HEK293 (cell line): ENCODE results near the gene C1QTNF1.

Experiments
- CTCF ChIA-PET: fragments of 350-600 bp; formaldehyde crosslinking; extraction: SDS; loops from one replicate; lab custom pipeline; 2021; ENCODE audit warnings: antibody characterized with exemption; lab: Yijun Ruan, JAX
- POLR2A ChIA-PET: fragments of 300-600 bp; formaldehyde crosslinking; extraction: SDS; loops from one replicate; lab custom pipeline; 2020; ENCODE audit warnings: antibody characterized with exemption, inconsistent platforms; lab: Yijun Ruan, JAX
- H3K27ac ChIP-seq: fragments of 200-500 bp; sonication (Bioruptor generic); 2 replicates; pipeline ENCODE4 v1.5.1; 2014; ENCODE audit warnings: low read depth, low read length, control low read depth, inconsistent platforms; ENCODE audit errors: extremely low read depth
- H3K36me3 ChIP-seq, 2 experiments: fragments of 200-500 bp in 1 of 2; sonication (Bioruptor generic) in 1 of 2; 1 replicate in 1 of 2; 2 replicates in 1 of 2; pipeline ENCODE4 v1.5.1; 2014 to 2017; ENCODE audit warnings: inconsistent platforms in 2 of 2, low read length in 2 of 2; ENCODE audit not compliant: control insufficient read depth in 2 of 2, insufficient read depth in 1 of 2
- H3K4me1 ChIP-seq: fragments of 200-500 bp; sonication (Bioruptor generic); 2 replicates; pipeline ENCODE4 v1.5.1; 2014; ENCODE audit warnings: mild to moderate bottlenecking, low read length, inconsistent platforms; ENCODE audit not compliant: control insufficient read depth, insufficient read depth
- H3K4me3 ChIP-seq: 2 replicates; pipeline ENCODE4 v1.5.1; 2011; ENCODE audit warnings: low read depth, mild to moderate bottlenecking, control low read depth, low read length, moderate library complexity
- H3K9me3 ChIP-seq: fragments of 200-500 bp; sonication (Bioruptor generic); 2 replicates; pipeline ENCODE4 v1.5.1; 2014; ENCODE audit warnings: low read depth, low read length, inconsistent platforms; ENCODE audit not compliant: control insufficient read depth, insufficient read depth
- BCL6B ChIP-seq: fragments of 450-650 bp; formaldehyde crosslinking; IDR thresholded peaks from 2 replicates; pipeline ENCODE4 v1.5.1; 2017; ENCODE audit warnings: missing biosample characterization, missing genetic modification characterization
- EGR2 ChIP-seq: fragments of 450-650 bp; formaldehyde crosslinking; IDR thresholded peaks from 2 replicates; pipeline ENCODE4 v1.5.1; 2016; ENCODE audit warnings: low read depth, missing biosample characterization, missing genetic modification characterization
- MYNN ChIP-seq: fragments of 450-650 bp; formaldehyde crosslinking; IDR thresholded peaks from 2 replicates; pipeline ENCODE4 v1.5.1; 2016; ENCODE audit warnings: missing biosample characterization, missing genetic modification characterization, borderline replicate concordance
- RBAK ChIP-seq: fragments of 450-650 bp; formaldehyde crosslinking; IDR thresholded peaks from 2 replicates; pipeline ENCODE4 v1.5.1; 2016; ENCODE audit warnings: missing biosample characterization, missing genetic modification characterization
- SALL2 ChIP-seq: fragments of 450-650 bp; formaldehyde crosslinking; IDR thresholded peaks from 2 replicates; pipeline ENCODE4 v1.5.0; 2017; ENCODE audit warnings: missing biosample characterization, mild to moderate bottlenecking, missing genetic modification characterization, borderline replicate concordance
- SP3 ChIP-seq: fragments of 450-650 bp; formaldehyde crosslinking; IDR thresholded peaks from 2 replicates; pipeline ENCODE4 v1.5.1; 2016; ENCODE audit warnings: missing biosample characterization, missing genetic modification characterization
- WT1 ChIP-seq: fragments of 450-650 bp; formaldehyde crosslinking; IDR thresholded peaks from 2 replicates; pipeline ENCODE4 v1.5.1; 2016; ENCODE audit warnings: missing biosample characterization, missing genetic modification characterization
- ZFP69B ChIP-seq: fragments of 450-650 bp; formaldehyde crosslinking; IDR thresholded peaks from 2 replicates; pipeline ENCODE4 v1.5.1; 2016; ENCODE audit warnings: missing biosample characterization, missing genetic modification characterization
- ZNF114 ChIP-seq: fragments of 450-650 bp; formaldehyde crosslinking; IDR thresholded peaks from 2 replicates; pipeline ENCODE4 v1.5.0; 2017; ENCODE audit warnings: missing biosample characterization, missing genetic modification characterization
- ZNF280C ChIP-seq: fragments of 450-650 bp; formaldehyde crosslinking; IDR thresholded peaks from 2 replicates; pipeline ENCODE4 v1.5.1; 2016; ENCODE audit warnings: missing biosample characterization, missing genetic modification characterization
- ZNF335 ChIP-seq: fragments of 450-650 bp; formaldehyde crosslinking; conservative IDR thresholded peaks from 2 replicates; pipeline ENCODE4 v1.5.1; 2016; ENCODE audit warnings: missing biosample characterization, missing genetic modification characterization
- ZNF366 ChIP-seq: fragments of 450-650 bp; formaldehyde crosslinking; conservative IDR thresholded peaks from 2 replicates; pipeline ENCODE4 v1.5.1; 2016; ENCODE audit warnings: missing biosample characterization, missing genetic modification characterization
- ZNF488 ChIP-seq: fragments of 450-650 bp; formaldehyde crosslinking; IDR thresholded peaks from 2 replicates; pipeline ENCODE4 v1.5.1; 2016; ENCODE audit warnings: missing biosample characterization, missing genetic modification characterization
- ZNF518A ChIP-seq: fragments of 450-650 bp; formaldehyde crosslinking; conservative IDR thresholded peaks from 2 replicates; pipeline ENCODE4 v1.5.1; 2016; ENCODE audit warnings: low read depth, missing biosample characterization, missing genetic modification characterization
- ZNF558 ChIP-seq: fragments of 450-650 bp; formaldehyde crosslinking; IDR thresholded peaks from 2 replicates; pipeline ENCODE4 v1.5.1; 2016; ENCODE audit warnings: missing biosample characterization, missing genetic modification characterization
- ZNF670 ChIP-seq: fragments of 450-650 bp; formaldehyde crosslinking; IDR thresholded peaks from 2 replicates; pipeline ENCODE4 v1.5.1; 2016; ENCODE audit warnings: missing biosample characterization, missing genetic modification characterization, low read depth
- ZNF747 ChIP-seq: fragments of 450-650 bp; formaldehyde crosslinking; IDR thresholded peaks from 2 replicates; pipeline ENCODE4 v1.5.1; 2016; ENCODE audit warnings: missing biosample characterization, missing genetic modification characterization
- ZNF777 ChIP-seq: fragments of 450-650 bp; formaldehyde crosslinking; IDR thresholded peaks from 2 replicates; pipeline ENCODE4 v1.5.1; 2017; ENCODE audit warnings: missing biosample characterization, missing genetic modification characterization, borderline replicate concordance
- ZSCAN23 ChIP-seq: fragments of 450-650 bp; formaldehyde crosslinking; IDR thresholded peaks from 2 replicates; pipeline ENCODE4 v1.5.1; 2016; ENCODE audit warnings: missing biosample characterization, missing genetic modification characterization
- TF ChIP-seq, protein P1 (sequence below): fragments of 450-650 bp; formaldehyde crosslinking; IDR thresholded peaks from 2 replicates; pipeline ENCODE4 v1.5.1; 2016; ENCODE audit warnings: missing biosample characterization, missing genetic modification characterization, low read depth
- TF ChIP-seq, protein P2 (sequence below): fragments of 450-650 bp; formaldehyde crosslinking; IDR thresholded peaks from 2 replicates; pipeline ENCODE4 v1.5.1; 2016; ENCODE audit warnings: missing biosample characterization, missing genetic modification characterization

Gene C1QTNF1

DNA sequence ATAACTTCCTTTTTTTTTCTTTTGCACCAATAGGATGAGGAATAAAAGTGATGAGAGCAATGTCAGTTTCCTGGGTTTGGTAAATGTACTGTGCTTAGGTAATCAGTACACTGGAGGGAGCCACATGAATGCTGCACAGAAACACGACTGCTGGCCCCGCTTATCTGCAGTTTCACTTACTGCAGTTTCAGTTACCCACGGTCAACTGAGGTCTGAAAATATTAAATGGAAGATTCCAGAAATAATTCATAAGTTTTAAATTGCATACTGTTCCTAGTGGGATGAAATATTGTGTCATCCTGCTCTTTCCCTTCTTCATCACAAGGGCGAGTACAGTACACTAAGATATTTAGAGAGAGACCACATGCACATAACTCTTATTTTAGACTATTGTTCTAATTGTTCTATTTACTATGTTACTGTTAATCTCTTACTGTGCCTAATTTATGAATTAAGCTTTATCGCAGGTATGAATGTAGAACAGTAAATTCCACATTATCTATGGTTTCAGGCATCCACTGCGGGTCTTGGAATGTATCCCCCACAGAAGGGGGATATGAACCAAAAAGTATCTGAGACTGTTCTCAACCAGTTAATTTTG is 37.8 kb upstream of the C1QTNF1 start (continued):
- TF ChIP-seq BCL6B (tag by site-specific recombination) (no peak), ZNF558 (tag by site-specific recombination) (no peak), ZNF670 (tag by site-specific recombination) (no peak)

GRCh38 chr17:78986649-78987328 is 37.2 kb upstream of the C1QTNF1 start:
- H3K4me3 ChIP-seq = peak overlapping the region; percentile 22
- 0 out of 2 replicates have a peak overlapping the region, but pooled peaks have one; percentile 0 for H3K27ac ChIP-seq
- H3K36me3 ChIP-seq = peaks cover 4 to 19% of the 10 kb centered on the region in 2 experiments
- H3K4me1 ChIP-seq = peaks cover 7% of the 10 kb centered on the region; the same call in 1 of the 2 replicates
- CTCF ChIA-PET = interaction anchor here (0.7 to 4.6 kb wide), 7 partner anchors 9 to 414 kb away, joined by 3 to 24 read pairs (median 6); partner anchors contain the start of gene CANT1
- H3K9me3 ChIP-seq = no peaks in the 10 kb centered on the region
- POLR2A ChIA-PET = interaction anchor here (0.6 to 1.3 kb wide), 5 partner anchors 9 to 763 kb away, joined by 3 to 11 read pairs (median 3); partner anchors contain the start of gene CANT1
- TF ChIP-seq MYNN = no peak
- no peak for TF ChIP-seq RBAK
- TF ChIP-seq EGR2 = no peak
- TF ChIP-seq, protein P1, sequence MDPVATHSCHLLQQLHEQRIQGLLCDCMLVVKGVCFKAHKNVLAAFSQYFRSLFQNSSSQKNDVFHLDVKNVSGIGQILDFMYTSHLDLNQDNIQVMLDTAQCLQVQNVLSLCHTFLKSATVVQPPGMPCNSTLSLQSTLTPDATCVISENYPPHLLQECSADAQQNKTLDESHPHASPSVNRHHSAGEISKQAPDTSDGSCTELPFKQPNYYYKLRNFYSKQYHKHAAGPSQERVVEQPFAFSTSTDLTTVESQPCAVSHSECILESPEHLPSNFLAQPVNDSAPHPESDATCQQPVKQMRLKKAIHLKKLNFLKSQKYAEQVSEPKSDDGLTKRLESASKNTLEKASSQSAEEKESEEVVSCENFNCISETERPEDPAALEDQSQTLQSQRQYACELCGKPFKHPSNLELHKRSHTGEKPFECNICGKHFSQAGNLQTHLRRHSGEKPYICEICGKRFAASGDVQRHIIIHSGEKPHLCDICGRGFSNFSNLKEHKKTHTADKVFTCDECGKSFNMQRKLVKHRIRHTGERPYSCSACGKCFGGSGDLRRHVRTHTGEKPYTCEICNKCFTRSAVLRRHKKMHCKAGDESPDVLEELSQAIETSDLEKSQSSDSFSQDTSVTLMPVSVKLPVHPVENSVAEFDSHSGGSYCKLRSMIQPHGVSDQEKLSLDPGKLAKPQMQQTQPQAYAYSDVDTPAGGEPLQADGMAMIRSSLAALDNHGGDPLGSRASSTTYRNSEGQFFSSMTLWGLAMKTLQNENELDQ (tag by site-specific recombination) = no peak
- TF ChIP-seq ZNF280C = no peak
- no peak for TF ChIP-seq ZNF518A (tag by site-specific recombination)
- TF ChIP-seq ZNF488 (tag by site-specific recombination) = no peak
- no peak for TF ChIP-seq ZNF114 (tag by site-specific recombination)
- TF ChIP-seq ZSCAN23 (tag by site-specific recombination) = no peak
- TF ChIP-seq ZNF747 = no peak
- no peak for TF ChIP-seq SALL2
- TF ChIP-seq, protein P2, sequence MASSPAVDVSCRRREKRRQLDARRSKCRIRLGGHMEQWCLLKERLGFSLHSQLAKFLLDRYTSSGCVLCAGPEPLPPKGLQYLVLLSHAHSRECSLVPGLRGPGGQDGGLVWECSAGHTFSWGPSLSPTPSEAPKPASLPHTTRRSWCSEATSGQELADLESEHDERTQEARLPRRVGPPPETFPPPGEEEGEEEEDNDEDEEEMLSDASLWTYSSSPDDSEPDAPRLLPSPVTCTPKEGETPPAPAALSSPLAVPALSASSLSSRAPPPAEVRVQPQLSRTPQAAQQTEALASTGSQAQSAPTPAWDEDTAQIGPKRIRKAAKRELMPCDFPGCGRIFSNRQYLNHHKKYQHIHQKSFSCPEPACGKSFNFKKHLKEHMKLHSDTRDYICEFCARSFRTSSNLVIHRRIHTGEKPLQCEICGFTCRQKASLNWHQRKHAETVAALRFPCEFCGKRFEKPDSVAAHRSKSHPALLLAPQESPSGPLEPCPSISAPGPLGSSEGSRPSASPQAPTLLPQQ = peak; percentile 50; the same call in 1 of the 2 replicates
- 0 out of 2 replicates have a peak, but pooled peaks have one; percentile 11 for TF ChIP-seq ZNF366 (tag by site-specific recombination)
- peak; percentile 87; the same call in 1 of the 2 replicates for TF ChIP-seq ZFP69B (tag by site-specific recombination)
- peak; percentile 74 for TF ChIP-seq ZNF335
- no peak for TF ChIP-seq ZNF777 (tag by site-specific recombination)
- TF ChIP-seq WT1 (tag by site-specific recombination) = no peak
- TF ChIP-seq SP3 (tag by site-specific recombination) = no peak; the same call in 1 of the 2 replicates
- no peak for TF ChIP-seq ZNF558 (tag by site-specific recombination)
